Muscle layer of colon (tissue), 2 donors: Measurements from ENCODE around the gene RAD17.
A peak's percentile ranks its signal among the peaks of the same experiment; 100 is the strongest.
"Not testable (repeated sequence)": the region's sequence is repeated elsewhere in the genome, so short reads cannot be mapped to it uniquely, and the experiment has no call there.

Experiments used
- H3K27ac ChIP-seq: one replicate; pipeline ENCODE4 v1.7.0; 2013; ENCODE audit warnings: low read depth, mild to moderate bottlenecking, low read length, moderate library complexity
- H3K27me3 ChIP-seq, 2 donors: one replicate each; pipeline ENCODE4 v1.7.0; 2013; ENCODE audit warnings: low read length in 2 of 2, mild to moderate bottlenecking in 2 of 2; ENCODE audit not compliant: insufficient read depth in 2 of 2, control insufficient read depth in 1 of 2
- H3K36me3 ChIP-seq: one replicate; pipeline ENCODE4 v1.7.0; 2013; ENCODE audit warnings: mild to moderate bottlenecking, low read length; ENCODE audit not compliant: insufficient read depth
- H3K4me1 ChIP-seq: one replicate; pipeline ENCODE4 v1.7.0; 2013; ENCODE audit warnings: mild to moderate bottlenecking, low read length; ENCODE audit not compliant: insufficient read depth
- H3K4me3 ChIP-seq, 2 donors: one replicate each; pipeline ENCODE4 v1.7.0; 2013; ENCODE audit warnings: low read length in 2 of 2, low read depth in 1 of 2, mild to moderate bottlenecking in 1 of 2, moderate library complexity in 1 of 2
- H3K9ac ChIP-seq: one replicate; pipeline ENCODE4 v1.7.0; 2013; ENCODE audit warnings: low read length
- H3K9me3 ChIP-seq: one replicate; pipeline ENCODE4 v1.7.0; 2013; ENCODE audit warnings: mild to moderate bottlenecking, low read length
- donor health status: abdominal sarcoma.
- donor health status: Adenocarcinoma of cecum.

Gene RAD17

GRCh38 chr5:69404659-69405330 lies 35.2 kb downstream of the RAD17 start:
- Histone ChIP-seq H3K4me3 (no peak overlapping the region), H3K4me1 (no peaks in the 10 kb centered on the region), H3K27ac (no peak overlapping the region), H3K36me3 (peaks cover 26% of the 10 kb centered on the region), H3K9ac (no peak overlapping the region), H3K27me3 (no peaks in the 10 kb centered on the region), H3K9me3 (no peaks in the 10 kb centered on the region)

GRCh38 chr5:69414885-69415583 lies 45.4 kb downstream of the RAD17 start, which contains the start of gene MARVELD2:
Gene MARVELD2, plus strand, starts transcription at chr5:69415116. Its CDS starts 4,270 bp downstream, at chr5:69419386.
- H3K27me3 ChIP-seq: no peaks in the 10 kb centered on the region
- H3K36me3 ChIP-seq: peaks cover 11% of the 10 kb centered on the region
- no peaks in the 10 kb centered on the region for H3K4me1 ChIP-seq
- no peaks in the 10 kb centered on the region for H3K9me3 ChIP-seq
- peak within 1 kb of the TSS in 1 of 2 donors; percentile 49 for H3K4me3 ChIP-seq
- no peak within 1 kb of the TSS for H3K27ac ChIP-seq
- H3K9ac ChIP-seq: no peak within 1 kb of the TSS

GRCh38 chr5:69415584-69415958 lies 46.0 kb downstream of the RAD17 start:
- H3K27ac ChIP-seq: no peak overlapping the region
- H3K9me3 ChIP-seq: no peaks in the 10 kb centered on the region
- H3K27me3 ChIP-seq: no peaks in the 10 kb centered on the region
- no peak overlapping the region for H3K4me3 ChIP-seq
- no peaks in the 10 kb centered on the region for H3K4me1 ChIP-seq
- no peak overlapping the region for H3K9ac ChIP-seq
- H3K36me3 ChIP-seq: peaks cover 6% of the 10 kb centered on the region

GRCh38 chr5:69416180-69416579 lies 46.6 kb downstream of the RAD17 start:
- Histone ChIP-seq H3K27ac (no peak overlapping the region), H3K36me3 (peaks cover 4% of the 10 kb centered on the region), H3K9ac (no peak overlapping the region)

GRCh38 chr5:69416699-69417098 lies 47.1 kb downstream of the RAD17 start:
- H3K4me1 ChIP-seq: no peaks in the 10 kb centered on the region
- H3K27ac ChIP-seq: no peak overlapping the region
- no peak overlapping the region for H3K4me3 ChIP-seq
- no peaks in the 10 kb centered on the region for H3K27me3 ChIP-seq
- no peaks in the 10 kb centered on the region for H3K9me3 ChIP-seq
- H3K36me3 ChIP-seq: peaks cover under 1% of the 10 kb centered on the region
- H3K9ac ChIP-seq: no peak overlapping the region

More at GRCh38 chr5:69416180-69416579, 46.6 kb downstream of the RAD17 start:
- H3K27me3 ChIP-seq: no peaks in the 10 kb centered on the region
- H3K9me3 ChIP-seq: no peaks in the 10 kb centered on the region
- H3K4me3 ChIP-seq: no peak overlapping the region
- H3K4me1 ChIP-seq: no peaks in the 10 kb centered on the region

- H3K9me3 ChIP-seq: no peaks in the 10 kb centered on the region
- H3K36me3 ChIP-seq: no peaks in the 10 kb centered on the region
- H3K4me1 ChIP-seq: no peaks in the 10 kb centered on the region
- no peak overlapping the region for H3K4me3 ChIP-seq
- H3K27me3 ChIP-seq: no peaks in the 10 kb centered on the region
- no peak overlapping the region for H3K27ac ChIP-seq
- H3K9ac ChIP-seq: no peak overlapping the region
Measured at GRCh38 chr5:69418554-69418953, 48.9 kb downstream of the RAD17 start.

GRCh38 chr5:69431424-69432303 lies 62.0 kb downstream of the RAD17 start:
- H3K36me3 ChIP-seq: no peaks in the 10 kb centered on the region
- H3K9me3 ChIP-seq: no peaks in the 10 kb centered on the region
- no peaks in the 10 kb centered on the region for H3K4me1 ChIP-seq
- no peak overlapping the region for H3K27ac ChIP-seq
- no peak overlapping the region for H3K9ac ChIP-seq
- H3K4me3 ChIP-seq: no peak overlapping the region
- H3K27me3 ChIP-seq: no peaks in the 10 kb centered on the region

- no peaks in the 10 kb centered on the region for H3K4me1 ChIP-seq
- no peak overlapping the region for H3K9ac ChIP-seq
- H3K36me3 ChIP-seq: no peaks in the 10 kb centered on the region
- no peak overlapping the region for H3K27ac ChIP-seq
- no peak overlapping the region for H3K4me3 ChIP-seq
- H3K9me3 ChIP-seq: no peaks in the 10 kb centered on the region
- H3K27me3 ChIP-seq: no peaks in the 10 kb centered on the region
Measured at GRCh38 chr5:69432412-69433206, 63.0 kb downstream of the RAD17 start.

- H3K9ac ChIP-seq, H3K4me1 ChIP-seq, H3K36me3 ChIP-seq, H3K27me3 ChIP-seq, H3K9me3 ChIP-seq, H3K4me3 ChIP-seq, H3K27ac ChIP-seq: not testable (repeated sequence)
Measured at GRCh38 chr5:69435276-69435884, 65.8 kb downstream of the RAD17 start.

GRCh38 chr5:69444127-69444754 lies 74.6 kb downstream of the RAD17 start:
- H3K9me3 ChIP-seq: no peaks in the 10 kb centered on the region
- H3K36me3 ChIP-seq: no peaks in the 10 kb centered on the region
- H3K27me3 ChIP-seq: no peaks in the 10 kb centered on the region
- H3K27ac ChIP-seq: no peak overlapping the region
- H3K4me1 ChIP-seq: no peaks in the 10 kb centered on the region
- no peak overlapping the region for H3K9ac ChIP-seq
- H3K4me3 ChIP-seq: no peak overlapping the region
